PC-3 (cell line): ENCODE measurements around the gene MOCS1.

Source experiments
- CTCF ChIP-seq: fragments of 300-600 bp; sonication (generic); conservative IDR thresholded peaks from 2 replicates; pipeline ENCODE4 v1.5.1; 2017; ENCODE audit warnings: antibody characterized with exemption, low read depth, mild to moderate bottlenecking, low read length
- EZH2 ChIP-seq: fragments of 300-600 bp; sonication (generic); IDR thresholded peaks from one replicate; pipeline ENCODE4 v1.6.1; 2017; ENCODE audit warnings: antibody characterized with exemption, mild to moderate bottlenecking, low read length; ENCODE audit not compliant: unreplicated experiment

DNA sequence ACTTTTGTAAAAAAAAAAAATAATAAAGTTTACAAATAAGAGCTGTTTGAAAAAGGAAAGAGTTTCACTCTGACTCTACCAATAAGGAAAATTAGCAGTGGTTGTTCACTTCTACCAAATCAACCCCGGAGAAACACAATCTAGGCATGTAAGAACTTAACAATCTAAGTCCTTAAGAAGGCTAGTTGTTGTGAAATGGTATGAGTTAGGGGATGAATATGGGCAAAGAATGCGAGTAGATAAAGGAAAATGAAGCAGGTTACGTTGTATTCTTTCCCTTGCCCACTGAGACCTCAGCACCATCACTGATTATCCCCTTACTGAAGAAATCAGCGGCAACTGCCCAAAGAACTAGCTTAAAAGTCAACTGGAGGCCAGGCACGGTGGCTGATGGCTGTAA lies 15.4 kb downstream of the MOCS1 start:
- TF ChIP-seq CTCF (no peak), EZH2 (no peak)
